ENCODE measurements around the gene PRR35.

DNA sequence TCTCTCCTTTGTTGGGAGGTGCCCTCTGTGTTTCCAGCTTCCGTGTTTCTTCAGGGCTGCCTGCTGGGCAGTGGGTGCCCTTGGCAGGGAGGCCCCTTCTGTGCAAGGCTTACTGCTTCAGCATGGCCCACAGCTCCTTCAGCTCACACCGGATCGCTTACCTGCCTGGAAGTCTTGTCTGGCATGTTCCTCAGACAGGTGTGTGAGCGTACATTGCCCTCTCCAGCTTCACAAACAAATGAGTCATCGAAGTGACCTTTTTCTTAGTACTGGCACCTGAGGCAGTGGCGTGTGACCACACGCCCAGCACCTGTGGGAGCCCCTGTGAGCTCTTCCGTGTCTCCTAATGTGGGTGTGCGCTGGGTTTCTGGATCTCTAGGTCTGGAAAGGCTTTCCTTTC is 33.2 kb downstream of the PRR35 start:
- TF ChIP-seq, protein P1, sequence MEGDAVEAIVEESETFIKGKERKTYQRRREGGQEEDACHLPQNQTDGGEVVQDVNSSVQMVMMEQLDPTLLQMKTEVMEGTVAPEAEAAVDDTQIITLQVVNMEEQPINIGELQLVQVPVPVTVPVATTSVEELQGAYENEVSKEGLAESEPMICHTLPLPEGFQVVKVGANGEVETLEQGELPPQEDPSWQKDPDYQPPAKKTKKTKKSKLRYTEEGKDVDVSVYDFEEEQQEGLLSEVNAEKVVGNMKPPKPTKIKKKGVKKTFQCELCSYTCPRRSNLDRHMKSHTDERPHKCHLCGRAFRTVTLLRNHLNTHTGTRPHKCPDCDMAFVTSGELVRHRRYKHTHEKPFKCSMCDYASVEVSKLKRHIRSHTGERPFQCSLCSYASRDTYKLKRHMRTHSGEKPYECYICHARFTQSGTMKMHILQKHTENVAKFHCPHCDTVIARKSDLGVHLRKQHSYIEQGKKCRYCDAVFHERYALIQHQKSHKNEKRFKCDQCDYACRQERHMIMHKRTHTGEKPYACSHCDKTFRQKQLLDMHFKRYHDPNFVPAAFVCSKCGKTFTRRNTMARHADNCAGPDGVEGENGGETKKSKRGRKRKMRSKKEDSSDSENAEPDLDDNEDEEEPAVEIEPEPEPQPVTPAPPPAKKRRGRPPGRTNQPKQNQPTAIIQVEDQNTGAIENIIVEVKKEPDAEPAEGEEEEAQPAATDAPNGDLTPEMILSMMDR (IDR thresholded peaks at IDR 0.05 in 4 of 5, conservative IDR thresholded peaks at IDR 0.05 in 1 of 5): no peak
- TF ChIP-seq POLR2A (IDR thresholded peaks at IDR 0.05): no peak

Data from gastrocnemius medialis (tissue), 4 donors.